Diencephalon (tissue), 1 donor: ENCODE results near the gene EEIG2. TPM values are rescaled to one million over a fixed set of nuclear protein-coding genes. Genes with fewer than 3 reads are reported as not detected.

ENCODE experiments used
- total RNA-seq: library from RNA; depleted of rRNA; stranded (reverse); fragments of >200 nt; gene quantifications from one replicate; pipeline ENCODE4 v1.2.3, GENCODE V29; 2014

EEIG2 gene
- total RNA-seq = 95.3 TPM

GRCh38 chr1:108559215-108560186, at the start of gene EEIG2:
EEIG2 (plus strand) TSS chr1:108560100; CDS start chr1:108560429, 329 bp downstream.

Other genes starting within 250 kb of the EEIG2 start
- not detected for gene NBPF6, start 109.8 kb upstream of the EEIG2 start, total RNA-seq
- 37.8 TPM for gene HENMT1, start 101.0 kb downstream of the EEIG2 start, total RNA-seq
- 18.9 TPM for gene PRPF38B, start 132.2 kb downstream of the EEIG2 start, total RNA-seq
- not detected for gene FNDC7, start 152.8 kb downstream of the EEIG2 start, total RNA-seq
- 42.0 TPM for gene STXBP3, start 186.6 kb downstream of the EEIG2 start, total RNA-seq